Measurements from ENCODE around the gene HOXB4.
"Not testable (repeated sequence)": the region's sequence is repeated elsewhere in the genome, so short reads cannot be mapped to it uniquely, and the experiment has no call there.

Gene HOXB4

DNA sequence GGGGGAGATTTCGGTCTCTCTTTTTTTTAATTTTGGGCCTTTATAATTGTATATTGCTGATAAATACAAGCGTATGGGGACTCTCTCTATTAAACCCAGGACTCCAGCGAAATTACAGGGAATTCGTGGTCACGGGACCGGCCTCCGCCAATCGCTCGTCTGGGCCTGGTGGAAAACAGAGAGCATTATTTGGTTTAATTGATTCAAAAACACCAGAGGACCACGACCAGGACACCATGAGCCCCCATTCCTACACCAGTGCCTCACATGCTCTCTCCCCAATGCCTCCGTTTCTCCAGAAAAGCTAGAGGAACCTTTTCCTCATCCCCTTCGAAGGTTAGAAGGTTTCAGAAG lies 33.2 kb downstream of the HOXB4 start, which contains the start of gene HOXB2:
TSS of gene HOXB2 (minus strand) at position 88 of the 354 bp plus-strand sequence. CDS start 198 bp downstream, outside the sequence.
- no peak for DNase-seq

DNA sequence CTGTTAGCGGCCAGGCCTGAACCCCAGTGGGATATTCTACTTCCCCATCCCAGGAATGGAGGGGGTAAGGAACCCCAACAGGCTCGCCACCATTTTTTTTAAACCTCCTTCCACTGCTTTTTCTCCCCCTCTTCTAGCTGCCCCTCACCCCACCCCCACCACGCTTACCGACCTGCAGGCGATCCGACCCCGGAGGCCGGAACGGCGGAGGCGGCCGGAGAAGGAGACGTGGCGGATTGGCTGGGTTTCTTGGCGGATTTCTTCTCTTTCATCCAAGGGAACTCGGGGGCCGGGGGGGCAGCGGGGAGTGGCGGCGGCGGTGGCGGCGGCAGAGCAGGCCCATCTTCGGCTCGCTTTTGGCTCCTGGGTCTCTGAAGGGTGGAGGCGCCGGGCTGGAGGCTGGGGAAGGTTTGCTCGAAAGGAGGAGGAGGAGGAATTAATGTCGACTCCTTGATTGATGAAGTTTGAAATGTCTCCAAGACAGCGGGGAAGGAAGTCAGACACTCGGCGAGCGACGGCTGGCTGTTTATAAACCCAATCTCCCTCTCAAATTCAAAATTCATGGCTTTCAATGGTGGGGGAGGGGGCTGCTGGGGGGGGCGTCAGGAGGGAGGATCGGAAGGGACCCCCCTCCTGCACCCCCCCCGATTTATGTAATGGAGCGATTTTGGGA lies 33.7 kb downstream of the HOXB4 start:
- DNase-seq, result peak; percentile 29

- DNase-seq, result no peak
Observed at GRCh38 chr17:48543854-48544348, 34.2 kb downstream of the HOXB4 start.

DNA sequence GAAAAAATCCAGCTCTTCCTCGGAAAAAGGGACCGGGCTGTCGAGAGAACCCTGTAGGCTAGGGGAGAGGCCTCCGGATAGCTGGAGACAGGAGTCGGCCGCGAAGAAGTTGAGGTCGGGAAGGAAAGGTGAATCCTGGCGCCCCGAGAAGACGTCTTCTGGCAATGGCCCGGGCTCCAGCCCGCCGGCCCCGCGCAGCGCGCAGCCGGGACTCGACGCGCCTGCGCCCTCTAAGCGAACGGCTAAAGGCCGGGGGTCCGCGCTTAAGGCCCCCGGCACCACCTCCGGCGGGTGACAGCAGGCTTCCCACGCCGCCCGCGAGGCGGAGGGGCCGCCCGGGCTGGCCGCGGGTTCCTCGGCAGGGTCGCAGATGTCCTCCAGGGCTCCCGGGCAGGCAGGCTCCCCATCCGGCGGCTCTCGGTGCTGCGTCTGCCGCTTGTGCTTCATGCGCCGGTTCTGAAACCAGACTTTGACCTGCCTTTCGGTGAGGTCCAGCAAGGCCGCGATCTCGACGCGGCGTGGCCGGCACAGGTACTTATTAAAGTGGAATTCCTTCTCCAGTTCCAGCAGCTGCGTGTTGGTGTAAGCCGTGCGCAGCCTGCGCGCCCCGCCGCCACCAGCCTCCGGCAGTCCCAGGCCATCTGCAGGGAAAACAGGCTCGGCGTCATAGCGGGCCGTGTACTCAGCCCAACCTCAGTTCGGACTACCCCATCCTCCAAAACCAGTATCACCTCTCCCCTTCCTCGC lies 34.9 kb downstream of the HOXB4 start:
- DNase-seq, result peak; percentile 49

DNA sequence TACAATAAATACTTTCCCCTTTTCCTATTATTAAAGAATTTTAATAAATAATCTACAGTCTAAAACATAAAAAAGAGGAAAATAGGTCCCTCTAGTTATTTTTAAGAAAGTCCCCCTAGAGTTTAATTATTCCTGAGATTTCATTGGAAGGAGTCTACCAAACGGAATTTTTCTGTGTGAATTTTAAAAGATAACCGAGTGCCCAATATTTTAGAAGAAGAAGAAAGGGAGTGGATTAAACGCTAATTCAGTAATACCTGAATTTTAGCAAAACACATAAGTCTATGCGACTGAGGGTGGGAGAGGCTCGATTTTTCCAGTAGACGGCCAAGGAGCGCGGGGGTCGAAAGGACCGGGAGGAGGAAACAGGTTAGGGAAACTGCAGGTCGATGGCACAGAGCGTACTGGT lies 35.4 kb downstream of the HOXB4 start:
- DNase-seq, result no peak

DNA sequence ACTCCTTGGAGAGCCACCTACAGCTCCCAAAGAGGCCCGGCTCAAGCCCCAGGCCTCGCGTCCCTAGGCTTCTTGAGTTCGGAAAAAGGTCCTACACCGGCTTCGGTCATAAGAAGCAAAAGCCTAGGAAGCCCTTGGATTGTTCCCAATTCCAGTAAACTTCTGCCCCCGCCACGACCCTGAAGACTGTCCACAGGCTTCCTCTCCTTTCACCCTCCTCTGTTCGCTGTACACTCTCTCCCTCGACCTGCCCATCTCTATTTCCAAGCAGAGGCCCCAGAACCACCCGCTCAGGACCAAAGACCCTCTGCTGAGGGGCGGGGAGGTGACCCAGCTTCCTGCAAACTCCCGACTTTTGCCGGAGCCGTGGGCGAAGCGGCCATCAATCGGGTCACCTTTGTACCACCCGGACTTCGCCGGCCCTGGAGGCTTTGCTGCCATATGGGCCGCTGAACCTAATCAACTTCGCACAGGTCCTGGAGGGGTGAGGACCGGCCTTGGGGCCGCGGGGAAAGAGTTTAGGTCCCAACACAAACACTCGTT lies 36.0 kb downstream of the HOXB4 start:
- peak; percentile 22 for DNase-seq

DNA sequence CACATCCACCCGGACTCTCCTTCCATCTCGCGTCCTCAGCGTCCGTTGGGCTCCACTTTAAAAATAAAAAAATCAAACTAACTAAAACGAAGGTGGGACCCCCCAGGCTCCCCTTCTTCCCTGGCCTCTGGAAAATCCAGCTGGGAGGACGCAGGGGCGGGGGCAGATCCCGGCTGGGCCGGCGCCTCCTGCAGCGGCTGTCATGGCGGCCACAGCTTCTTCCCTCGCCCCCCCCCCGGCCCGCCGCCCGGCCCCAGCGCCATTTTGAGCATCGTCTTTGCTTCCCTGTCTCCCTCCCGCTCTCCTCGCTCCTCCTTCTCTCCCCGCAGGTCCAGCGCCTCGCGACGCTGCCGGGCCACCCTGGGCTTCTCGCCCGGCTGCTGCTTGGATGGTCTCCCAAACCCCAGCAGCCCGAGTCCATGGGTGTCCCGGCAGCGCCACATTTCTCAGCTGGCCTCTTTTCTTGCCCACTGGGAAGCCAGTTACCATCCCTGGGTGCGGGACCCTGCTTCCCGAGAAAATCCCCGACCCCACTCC lies 36.5 kb downstream of the HOXB4 start:
- DNase-seq, result peak; percentile 37

DNA sequence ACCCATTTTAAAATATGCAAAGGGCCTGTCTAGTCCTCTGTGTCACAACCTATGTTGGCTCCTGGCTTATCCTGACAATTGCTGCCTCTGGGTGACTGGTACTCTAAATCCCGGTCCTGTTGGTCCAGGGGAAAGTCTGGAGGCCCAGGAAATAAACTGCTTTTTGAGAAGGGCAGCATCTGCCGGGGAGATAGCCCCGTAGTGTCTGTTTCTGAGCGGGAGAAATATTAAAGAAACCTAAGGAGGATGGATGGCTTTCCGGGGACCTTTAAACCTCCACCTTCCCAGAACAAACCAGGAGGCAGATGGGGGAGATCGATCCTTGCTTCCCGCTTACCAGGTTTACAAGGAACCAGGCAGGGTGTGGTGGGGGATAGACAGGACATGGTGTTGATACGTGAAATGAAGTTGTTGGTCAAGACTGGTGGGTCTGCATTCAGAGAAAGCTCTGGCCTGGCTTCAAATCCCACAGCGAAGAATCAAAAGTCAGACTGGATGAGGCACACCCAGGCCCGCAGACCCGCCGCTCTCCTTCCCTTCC lies 37.0 kb downstream of the HOXB4 start:
- DNase-seq, result no peak

DNA sequence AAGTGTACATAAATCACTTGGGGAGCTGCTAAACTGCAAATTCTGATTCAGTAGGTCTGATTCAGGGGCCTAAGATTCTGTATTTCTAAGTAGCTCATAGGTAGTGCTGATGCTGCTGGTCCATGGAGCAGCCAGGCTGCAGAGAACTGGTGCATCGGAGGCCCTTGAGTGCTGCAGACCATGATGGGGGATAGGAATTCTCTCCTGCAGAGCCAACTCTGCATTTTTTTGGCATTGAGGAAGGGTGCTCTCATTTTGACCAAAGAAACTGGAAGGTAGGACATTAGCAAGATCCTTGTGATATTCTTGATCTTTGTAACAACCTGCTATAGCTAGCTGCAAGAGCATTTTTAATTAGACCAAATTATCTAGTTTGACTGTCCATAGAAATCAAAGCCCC lies 37.9 kb downstream of the HOXB4 start:
- DNase-seq, result no peak

DNA sequence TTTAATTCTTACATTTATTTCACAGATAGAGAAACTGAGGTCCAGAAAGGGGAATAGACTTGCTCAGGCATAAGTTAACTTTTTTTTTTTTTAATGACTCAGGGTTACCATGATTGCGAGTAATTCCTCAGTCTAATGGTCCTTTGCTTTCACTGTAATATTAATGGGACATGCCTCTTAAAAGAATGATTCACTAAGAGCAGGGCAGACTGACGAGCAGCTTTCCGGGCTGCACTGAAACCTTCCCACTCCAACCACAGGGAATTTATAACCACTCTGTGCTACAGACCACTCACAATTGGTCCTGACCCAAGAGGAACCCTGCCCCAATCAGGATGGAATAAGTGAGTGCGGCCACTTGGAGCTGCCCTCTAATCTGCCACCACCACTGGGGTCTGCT lies 39.0 kb downstream of the HOXB4 start:
- DNase-seq, result no peak

DNA sequence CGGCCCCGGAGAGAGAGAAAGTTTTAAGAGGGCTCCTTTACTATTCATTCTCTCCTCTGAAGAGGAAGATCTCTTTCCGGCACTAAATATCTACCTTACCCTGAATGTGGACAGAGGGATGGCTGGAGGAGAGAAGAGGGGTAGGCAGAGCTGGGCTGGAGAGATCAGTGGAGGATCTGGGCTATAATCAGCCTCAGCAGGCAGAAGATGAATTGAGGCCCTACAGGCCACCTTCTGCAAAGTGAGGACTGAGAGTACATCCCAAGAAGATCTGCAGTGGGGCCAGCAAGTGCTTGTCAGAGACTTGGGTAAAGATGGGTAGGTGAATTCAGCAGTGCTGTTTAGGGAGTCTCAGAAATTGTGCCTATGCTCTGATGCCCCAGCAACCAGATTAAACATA lies 40.8 kb downstream of the HOXB4 start:
- DNase-seq, result no peak

- DNase-seq, result not testable (repeated sequence)
Observed at GRCh38 chr17:48535793-48536559, 42.2 kb downstream of the HOXB4 start.

GRCh38 chr17:48532261-48532660 lies 45.9 kb downstream of the HOXB4 start:
- no peak for DNase-seq

- no peak for DNase-seq
Observed at GRCh38 chr17:48530887-48531272, 47.3 kb downstream of the HOXB4 start, which contains the start of gene HOXB1. TSS of gene HOXB1 (minus strand) at chr17:48531011. CDS start at chr17:48530904, 107 bp downstream.

DNA sequence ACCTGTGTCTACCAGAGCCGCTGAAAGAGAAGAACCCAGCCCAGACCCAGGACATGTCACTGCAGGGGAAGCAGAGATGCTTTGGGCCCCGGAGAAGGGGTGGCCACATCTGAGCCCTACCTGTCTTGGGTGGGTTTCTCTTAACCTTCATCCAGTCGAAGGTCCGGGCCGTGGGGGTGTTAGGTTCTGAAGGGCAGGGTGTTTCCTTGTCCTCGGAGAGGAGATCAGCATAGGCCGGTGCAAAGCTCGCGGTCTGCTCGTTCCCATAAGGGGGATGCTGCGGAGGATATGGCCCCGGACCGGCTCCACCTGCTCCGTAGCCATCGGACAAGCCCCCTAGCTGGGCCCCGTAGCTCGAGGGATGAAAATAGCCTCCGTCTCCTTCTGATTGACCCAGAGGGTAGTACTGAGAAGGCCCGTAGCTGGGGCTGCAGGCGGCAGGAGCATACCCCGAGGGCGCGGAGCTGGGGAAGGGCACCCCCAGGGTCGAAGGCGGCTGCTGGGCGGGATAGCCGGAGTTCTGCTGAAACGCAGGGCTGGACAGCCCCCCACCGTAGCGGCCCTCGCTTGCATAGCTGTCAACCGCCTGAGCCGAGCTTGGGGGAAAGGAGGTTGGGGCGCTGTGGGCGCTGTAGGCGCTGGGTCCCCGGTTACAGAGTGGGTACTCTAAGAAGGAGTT lies 47.8 kb downstream of the HOXB4 start:
- DNase-seq, result no peak

DNA sequence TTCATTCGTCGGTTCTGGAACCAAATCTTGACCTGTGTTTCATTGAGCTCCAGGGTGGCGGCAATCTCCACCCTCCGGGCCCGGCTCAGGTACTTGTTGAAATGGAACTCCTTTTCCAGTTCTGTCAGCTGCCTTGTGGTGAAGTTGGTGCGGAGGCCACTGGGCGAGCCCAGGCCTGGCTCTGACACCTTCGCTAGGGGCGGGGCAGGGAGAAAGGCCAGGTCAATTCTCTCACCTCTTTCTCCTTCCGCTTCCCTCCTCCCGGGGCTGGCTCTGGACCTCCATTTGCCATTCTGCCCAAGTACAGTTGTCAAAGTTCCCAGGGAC lies 48.5 kb downstream of the HOXB4 start:
- DNase-seq, result no peak

DNA sequence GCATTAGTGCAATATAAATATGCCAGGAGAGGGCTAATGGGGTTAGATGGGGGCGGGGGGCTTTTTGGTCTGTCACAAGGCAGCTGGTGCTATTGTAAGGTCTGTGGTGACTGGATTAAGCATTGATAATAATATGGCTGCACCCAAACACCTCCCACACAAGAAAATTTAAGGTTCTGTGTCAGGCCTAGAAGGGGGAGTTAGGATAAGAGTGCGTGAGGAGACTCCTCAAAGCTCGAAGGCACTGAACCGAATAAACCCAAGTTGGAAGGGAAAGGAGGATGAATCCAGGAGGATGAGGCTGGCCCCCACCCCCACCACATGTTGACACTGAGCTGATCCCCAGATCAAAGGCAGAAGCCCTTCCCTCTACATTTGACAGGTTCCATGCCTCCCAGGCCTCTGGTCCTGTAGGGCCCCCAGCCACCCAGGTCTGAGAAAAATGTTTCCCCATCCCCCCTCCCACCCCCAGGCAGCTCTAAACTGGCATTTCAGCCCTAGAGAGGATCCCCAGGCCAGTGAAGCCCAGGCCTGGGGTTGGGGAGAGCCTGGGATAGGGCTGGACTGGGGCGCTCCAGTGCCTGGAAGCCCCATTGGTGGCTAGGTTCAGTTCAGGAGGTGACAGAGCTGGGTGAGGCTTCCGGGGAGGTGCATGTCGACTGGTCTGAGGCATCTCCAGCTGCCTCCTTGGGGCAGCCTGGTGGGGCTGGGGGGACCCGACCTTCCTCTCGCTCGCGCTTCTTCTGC lies 49.0 kb downstream of the HOXB4 start:
- DNase-seq, result no peak

DNA sequence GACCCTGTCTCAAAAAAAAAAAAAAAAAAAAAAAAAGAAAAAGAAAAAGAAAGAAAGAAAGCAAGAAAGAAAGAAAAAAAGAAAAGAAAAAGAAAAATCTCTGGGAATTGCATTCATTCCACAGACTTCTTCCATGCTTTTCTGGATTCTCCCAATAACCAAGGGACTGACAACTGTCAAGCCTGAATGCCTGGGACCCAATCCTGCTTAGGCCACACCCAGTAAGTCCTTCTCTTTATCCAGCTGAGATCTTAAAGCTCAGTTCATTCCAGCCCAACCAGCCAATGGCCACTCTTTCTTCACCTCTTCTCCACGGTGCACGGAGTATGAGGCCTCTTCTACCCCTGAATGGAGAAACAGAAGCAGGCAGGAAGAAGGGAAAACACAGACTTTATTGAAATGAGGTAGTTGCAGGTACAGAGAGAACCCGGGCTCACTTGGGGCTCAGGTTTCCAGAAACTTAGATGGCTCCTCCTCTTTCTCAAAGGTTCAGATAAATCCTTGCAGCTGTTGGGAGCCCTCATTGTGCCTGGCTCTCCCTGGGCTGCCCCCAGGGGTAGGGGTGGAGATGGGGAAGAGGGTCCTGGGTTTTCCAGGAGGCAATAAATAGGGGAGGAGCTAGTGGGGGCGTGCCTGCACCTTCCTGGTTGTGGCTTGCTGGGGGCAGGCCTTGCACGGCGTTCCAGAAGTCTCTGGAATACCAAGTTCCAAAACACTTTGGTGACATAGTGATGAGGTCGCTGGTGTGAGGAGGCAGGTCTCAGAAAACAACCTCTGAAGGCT lies 49.8 kb downstream of the HOXB4 start:
- no peak for DNase-seq

DNA sequence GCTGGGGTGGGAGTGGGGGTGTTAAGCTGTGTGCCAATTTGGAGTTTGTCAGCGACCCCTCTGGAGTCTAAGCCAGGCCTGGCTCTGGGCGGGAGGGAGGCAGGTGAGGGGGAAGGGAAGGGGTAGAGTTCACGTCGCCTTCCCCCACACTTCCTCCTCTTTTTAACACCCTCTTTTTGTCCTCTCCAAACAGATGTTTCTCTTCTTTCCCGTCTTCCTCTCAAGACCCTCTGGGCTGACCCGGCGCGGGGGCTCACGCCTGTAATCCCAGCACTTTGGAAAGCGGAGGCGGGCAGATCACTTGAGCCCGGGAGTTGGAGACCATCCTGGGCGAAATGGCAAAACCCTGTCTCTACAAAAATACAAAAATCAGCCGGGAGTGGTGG lies 50.6 kb downstream of the HOXB4 start:
- DNase-seq, result no peak
